HG03139 (cell line): ENCODE measurements around the gene CNGA2.

Experiments used
- ATAC-seq: cut with Tn5 transposase; IDR thresholded peaks from one replicate; pipeline ENCODE4 v1.9.1; 2021; ENCODE audit not compliant: unreplicated experiment

The CNGA2 gene

DNA sequence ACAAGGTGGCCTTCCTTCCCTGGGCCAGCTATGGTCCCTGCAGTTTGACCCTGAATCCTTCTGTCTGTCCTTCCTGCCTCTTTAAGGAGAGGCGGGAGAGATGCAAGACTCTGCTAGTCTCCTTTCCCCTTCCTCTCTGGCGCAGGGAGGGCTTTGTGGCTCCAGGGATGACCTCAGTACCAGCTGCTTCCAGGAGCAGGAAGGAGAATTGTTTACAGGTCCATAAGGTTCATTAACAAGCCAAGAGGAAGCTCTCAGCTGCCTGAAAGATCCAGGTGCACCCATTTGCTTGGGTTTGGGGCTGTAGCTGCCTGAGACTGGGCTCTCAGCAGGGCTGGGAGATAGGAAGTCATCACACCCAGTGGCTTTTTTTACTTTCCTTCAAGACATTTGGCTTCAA lies 22.8 kb upstream of the CNGA2 start:
- no peak for ATAC-seq

DNA sequence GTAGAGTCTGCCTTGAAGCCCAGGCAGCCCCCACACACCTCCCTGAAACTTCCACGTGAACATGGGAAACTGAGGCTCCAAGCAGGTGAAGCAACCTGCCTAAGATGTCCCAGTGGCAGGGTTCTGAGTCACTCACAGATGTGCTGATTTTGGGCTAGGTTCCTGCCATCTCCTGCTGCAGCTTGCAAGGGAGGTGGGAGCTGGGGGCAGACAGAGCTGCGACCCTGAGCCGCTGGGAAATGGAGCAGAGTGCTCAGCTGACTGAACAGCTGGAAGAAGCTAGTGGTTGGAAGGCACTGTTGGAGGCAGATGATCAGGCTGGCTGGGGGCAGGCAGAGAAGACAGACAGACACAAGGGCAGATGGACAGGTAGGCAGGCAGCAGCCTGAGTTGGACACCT lies 22.3 kb upstream of the CNGA2 start:
- ATAC-seq, result no peak

DNA sequence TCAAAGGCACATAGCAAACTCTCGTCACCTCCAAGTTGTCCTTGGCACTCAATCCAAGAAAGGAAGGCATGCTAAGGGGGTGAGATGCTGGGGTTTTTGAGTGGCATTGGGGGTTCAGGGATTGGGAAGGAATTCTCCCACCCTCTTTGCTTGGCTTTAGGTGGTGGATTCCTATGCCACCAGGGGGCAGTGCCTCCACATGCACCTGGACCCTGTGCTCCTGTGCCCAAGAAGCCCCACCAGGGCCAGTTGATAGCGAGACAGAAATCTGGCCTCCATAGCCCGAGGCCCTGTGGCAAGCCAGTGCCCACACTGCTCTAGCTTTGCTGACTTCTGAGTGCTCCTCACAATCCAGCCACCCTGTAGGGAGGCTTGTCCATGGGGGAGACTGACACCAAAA lies 20.7 kb upstream of the CNGA2 start:
- ATAC-seq, result no peak

DNA sequence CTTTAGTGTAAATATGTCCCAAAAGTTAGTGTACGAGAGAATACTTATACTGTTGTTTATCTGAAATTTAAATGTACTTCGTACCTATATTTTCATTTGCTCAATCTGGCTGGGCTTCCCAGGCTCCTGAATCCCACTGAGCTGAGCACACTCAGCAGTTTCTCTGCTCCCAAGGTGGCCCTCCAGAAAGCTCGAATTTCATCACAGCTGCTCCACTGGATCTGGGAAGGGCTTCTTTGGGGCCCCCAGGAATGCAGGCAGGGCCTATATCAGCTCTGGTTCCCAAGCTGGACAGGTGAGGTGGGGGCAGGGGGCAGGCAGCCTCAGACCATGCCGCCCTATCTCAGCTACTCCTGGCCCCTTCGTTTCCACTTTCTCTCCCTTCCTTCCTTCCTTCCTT lies 20.2 kb upstream of the CNGA2 start:
- no peak for ATAC-seq

DNA sequence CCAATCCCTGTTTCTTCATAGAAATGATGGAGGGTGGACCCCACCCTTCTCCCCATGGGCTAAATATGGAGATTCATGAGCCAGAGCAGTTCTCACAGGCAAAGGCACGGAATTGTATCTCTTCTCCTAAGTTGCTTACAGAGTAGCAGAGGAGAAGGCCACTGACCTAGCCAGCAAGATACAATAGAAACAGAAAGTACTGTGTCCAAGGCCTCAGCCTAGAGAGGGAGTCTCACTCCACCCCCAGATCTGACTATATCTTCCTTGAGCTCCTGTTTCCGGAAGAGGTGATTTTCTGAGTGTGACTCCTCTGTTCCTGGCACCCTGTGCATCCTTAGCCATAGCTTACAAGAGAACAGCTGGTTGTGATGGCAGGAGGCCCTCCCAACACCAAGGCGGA lies 18.8 kb upstream of the CNGA2 start, which contains the start of gene FATE1:
TSS of gene FATE1 (plus strand) at position 284 of the 400 bp plus-strand sequence. CDS start at position 369, 85 bp downstream.
- ATAC-seq, result no peak

DNA sequence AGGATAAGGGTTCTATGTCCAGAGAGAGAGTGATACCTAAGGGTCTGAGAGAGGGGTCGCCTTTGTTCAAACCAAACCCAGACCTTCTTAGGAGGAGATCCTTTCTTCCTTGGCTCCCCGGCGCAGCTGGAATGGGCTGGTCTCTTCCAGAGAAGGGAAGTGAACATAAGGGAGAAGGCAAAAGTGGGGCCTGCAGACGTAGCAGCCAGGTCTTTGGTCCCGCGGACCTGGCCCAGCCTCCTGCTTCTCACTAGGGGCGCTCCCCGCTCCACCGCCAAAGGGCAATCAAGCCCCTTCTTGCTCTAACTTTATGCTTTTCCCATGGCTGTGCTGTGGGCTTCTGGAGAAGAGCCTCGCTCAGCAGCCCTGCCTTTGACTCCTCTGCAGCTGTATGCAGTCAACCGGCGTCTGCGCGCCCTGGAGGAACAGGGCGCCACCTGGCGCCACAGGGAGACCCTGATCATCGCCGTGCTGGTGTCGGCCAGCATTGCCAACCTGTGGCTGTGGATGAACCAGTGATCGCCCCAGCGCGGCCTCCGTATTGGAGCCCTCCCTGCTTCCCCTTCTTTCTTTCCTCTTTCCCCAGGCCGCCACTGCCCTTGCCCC lies 12.2 kb upstream of the CNGA2 start:
- no peak for ATAC-seq

DNA sequence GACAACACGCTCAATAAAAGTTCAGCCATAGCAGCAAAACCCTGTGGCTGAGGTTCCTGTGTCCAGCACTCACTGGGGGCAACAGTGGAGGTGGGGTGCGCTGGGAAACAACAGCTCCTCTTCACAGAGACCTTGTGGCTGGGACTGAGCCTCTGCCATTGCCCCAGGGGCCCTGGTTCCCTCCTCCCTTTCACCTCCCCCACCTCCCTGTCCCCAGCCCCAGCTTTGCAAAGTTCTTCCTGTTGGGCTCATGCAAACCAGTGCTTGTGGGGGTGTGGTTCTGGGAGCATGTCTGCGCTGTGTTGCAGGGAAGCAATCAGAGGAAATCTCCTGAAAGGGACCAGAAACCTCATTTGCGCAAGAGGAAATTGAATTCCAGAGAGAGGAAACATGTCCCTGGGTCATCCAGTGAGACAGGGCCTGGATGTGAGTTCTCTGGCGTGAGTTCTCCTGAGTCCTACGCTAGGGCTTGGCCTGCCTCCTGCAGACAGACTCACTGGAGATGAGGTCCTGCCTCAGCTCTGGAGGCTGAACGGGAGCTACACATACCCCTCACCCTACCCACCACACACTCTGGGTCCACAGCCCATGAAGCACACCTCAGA lies 11.3 kb upstream of the CNGA2 start:
- ATAC-seq, result no peak

DNA sequence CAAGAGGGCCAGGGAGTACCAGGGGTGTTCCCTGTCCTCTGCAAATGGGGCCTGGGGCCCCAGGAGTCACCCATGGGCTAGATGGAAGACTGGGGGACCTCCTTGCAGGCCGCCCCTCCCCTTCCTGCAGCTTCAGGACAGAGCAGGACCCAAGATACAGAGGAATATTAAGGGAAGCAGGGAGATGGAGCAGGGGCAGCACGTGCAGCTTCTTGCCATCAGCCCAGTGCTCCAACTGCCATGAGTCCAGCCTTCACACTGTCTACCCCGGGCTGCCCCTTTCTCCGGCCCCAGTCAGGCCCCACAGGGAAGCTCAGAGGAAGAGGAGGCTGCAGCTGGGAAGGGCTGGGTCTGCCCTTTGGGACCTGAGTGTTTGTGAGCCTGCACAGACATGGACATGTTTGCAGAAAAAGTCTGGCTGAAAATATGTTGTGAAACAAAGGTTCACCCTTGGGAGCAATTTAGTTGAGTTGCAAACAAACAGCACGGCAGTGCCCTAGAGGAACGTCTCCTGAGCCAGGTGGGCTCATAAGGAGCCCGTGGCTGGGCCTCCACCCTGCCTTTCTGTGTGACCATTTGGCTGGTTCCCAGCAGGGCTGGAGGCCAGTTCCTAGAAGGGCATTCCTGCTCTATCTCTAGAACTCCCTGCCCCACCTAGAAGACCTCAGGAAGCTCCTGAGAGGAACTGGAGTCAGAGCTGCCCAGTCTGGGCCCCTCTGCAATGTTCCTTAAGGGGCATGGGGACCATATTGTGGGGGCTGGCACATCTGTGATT lies 9.8 kb upstream of the CNGA2 start:
- ATAC-seq, result no peak

DNA sequence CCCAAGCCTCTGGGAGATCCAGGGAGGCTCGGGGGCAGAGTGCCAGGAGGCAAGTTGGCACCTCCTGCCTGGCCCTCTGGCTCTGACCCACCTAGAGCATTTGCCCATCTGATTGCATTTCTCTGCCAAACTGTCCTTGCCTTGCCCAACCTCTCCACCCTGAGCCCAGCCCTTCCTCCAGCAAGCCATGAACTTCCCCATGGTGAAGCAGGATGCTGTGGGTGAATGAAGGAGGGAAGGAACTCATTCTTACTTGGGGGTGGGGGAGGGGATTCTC lies 9.3 kb upstream of the CNGA2 start:
- no peak for ATAC-seq

DNA sequence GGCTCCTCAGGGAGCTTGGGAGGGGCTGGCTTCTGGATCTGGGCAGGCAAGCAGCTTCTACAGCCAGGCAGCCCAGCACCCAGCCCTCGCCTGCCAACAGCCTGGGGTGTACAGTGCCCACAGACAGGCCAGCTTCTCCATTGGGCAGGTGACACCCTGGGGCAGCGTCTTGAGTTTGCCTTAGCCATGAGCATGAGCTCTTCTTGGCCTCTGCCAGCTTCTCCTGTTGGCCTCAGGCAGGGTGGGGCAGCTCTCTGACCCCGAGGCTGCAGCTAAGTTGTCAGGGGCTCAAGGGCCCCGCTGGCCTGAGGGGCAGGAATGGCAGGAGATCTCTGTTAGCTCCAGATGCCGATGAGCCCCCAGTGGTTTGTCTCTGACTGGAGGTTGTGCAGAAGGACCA lies 7.8 kb upstream of the CNGA2 start:
- no peak for ATAC-seq

DNA sequence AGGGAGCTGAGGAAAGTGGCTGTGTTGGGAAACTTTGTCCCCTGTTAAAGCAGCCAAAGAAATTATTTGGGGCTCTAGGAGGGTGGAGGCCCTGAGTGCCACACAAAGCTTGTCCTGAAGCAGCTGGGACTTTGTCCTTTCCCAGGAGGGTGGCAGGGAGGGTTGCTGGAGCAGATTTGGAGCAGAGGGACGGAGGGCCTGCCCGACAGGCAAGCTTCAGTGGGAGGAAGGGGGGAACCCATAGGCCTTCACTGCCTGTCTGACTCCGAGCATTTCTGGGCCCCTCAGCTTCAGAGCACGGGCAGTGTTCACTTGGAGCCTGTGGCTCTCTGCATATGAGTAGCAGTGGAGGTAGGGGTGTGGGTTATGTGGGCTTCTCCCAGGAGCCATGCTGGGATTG lies 7.2 kb upstream of the CNGA2 start:
- no peak for ATAC-seq

DNA sequence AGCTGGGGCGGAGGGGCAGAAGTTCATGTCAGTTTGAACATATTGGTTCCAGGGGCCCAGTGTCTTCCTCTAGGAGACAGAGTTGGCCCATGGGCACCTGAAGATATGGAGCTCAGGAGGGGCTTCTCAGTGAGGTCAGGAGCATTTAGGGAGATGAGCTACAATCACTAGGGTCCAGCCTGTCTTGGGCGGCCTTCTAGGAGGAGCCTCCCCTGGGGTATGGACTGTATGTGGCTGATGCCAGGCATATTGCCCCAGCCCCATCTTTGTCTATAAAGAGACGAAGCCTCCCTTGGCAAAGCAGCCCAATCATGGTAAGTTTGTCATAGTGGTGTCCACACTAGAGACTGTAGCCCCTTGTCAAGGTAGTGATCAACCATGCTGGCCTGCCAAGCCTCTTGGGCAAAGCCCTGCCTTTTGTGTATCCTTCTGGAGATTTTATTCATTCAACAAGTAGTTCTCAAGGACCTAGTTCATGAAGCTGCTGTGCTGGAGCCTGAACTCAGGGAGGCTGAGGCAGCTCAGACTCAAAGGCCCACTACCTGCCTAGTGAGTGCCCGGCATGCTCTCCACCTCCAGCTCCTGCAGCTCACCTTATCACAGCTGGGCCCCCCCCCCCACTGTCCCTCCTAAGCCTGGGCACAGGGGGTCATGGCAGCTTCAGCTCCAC lies 5.4 kb upstream of the CNGA2 start:
- no peak for ATAC-seq

DNA sequence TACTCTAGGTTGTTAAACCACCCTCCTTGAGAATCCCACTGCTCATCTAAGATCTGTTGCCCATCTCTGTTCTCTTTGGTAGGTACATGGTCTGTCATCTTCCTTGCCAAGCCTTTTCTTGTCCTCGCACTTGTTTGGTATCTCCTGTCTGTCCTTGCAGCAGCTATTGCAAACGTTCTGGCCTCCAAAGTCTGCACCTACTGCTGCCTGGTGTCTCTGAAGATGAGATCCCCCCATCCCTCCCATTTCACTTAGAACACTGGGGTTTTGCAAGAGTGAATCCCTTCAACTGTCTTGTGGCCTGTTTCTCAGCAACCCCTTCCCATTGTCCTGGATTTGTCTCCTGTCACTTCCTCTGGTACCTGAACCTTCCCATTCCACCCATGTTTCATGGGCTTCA lies 673 bp downstream of the CNGA2 start:
- ATAC-seq, result no peak

DNA sequence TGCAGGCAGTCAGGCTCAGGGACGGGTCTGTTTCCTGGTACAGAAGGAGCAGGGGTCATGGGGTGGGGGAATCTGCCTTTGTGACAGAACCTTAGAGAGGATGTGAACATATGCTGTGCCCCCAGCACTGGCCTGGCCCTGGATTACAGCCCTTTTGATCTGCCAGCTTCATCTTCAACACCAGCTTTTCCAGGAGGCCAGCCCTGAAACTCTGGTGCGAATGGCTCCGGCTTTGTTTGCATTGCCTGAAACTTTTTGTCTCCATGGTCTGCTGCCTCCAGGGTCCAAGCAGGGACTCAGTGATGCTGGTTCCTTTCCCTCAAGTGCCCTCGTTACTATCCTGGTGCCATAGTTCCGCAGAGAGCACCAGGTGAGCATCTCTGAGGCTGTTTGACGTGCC lies 2.1 kb downstream of the CNGA2 start:
- ATAC-seq, result no peak

DNA sequence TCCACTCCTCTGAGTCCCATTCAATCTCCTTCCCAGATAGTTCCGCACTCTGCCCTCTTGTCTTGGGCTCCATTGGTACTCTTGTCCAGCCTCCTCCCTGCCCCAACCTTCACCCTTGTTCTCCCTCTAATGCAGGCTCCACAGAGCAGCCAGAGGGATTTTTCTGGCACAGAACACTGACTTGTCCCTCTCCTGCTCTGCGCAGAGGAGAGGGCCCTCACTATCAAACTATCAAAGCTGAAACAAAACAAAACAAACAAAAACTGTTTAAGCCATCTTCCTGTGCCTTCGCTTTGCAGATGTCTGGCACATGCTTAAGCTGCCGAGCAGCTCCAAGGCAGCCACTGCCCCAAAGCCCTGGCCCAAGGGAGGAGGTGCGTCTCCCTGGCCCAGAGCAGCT lies 2.9 kb downstream of the CNGA2 start:
- no peak for ATAC-seq

DNA sequence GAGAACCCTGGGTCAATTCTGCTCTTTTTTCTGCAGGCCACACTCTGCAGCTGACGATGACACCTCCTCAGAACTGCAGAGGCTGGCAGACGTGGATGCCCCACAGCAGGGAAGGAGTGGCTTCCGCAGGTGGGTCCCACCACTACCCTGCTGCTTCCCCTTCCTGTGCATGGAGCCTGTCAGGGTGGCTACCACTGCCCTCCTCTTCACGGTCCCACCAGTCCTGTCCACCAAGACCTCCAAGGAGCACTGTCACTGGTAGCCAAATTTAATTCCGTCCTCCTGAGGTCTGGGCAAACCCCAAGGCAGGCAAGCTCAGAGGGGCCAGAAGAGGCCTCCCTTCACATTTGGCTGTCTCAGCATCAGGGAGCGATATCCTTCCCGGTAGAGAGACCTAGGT lies 4.2 kb downstream of the CNGA2 start:
- no peak for ATAC-seq

DNA sequence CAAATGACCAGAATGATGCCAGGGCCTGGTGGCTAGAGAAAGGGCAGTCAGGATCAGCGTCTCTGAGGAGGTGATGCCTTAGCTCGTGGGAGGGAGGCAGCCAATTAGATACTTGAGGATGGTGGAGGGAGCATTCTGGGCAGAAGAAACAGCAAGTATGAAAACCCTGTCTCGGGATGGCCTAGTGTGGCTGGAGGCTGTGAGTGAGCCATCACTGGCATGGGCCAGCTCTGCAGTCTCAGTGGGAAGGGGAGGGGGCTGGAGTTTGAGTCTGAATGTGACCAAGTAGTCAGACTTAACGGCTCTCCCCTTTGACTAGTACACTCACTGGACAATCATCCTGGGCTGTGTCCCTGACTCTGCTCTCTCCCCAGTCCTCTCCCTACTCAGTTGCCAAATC lies 7.1 kb downstream of the CNGA2 start:
- ATAC-seq, result no peak

DNA sequence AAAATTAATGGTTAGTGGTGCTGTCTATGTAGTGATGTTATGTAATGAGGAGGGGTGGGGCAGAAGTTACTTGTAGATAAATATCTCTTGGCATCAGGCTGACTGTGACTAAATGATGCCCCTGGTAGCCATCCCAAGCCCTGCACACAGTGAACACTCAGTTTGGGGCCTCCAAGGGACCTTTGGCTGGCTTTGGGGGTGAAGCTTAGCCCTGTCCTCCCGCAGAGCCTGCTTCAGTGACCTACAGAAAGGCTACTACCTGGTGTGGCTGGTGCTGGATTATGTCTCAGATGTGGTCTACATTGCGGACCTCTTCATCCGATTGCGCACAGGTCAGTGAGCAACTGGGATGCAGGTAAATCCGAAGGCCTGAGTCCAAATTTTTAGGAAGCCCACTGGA lies 7.8 kb downstream of the CNGA2 start:
- no peak for ATAC-seq

DNA sequence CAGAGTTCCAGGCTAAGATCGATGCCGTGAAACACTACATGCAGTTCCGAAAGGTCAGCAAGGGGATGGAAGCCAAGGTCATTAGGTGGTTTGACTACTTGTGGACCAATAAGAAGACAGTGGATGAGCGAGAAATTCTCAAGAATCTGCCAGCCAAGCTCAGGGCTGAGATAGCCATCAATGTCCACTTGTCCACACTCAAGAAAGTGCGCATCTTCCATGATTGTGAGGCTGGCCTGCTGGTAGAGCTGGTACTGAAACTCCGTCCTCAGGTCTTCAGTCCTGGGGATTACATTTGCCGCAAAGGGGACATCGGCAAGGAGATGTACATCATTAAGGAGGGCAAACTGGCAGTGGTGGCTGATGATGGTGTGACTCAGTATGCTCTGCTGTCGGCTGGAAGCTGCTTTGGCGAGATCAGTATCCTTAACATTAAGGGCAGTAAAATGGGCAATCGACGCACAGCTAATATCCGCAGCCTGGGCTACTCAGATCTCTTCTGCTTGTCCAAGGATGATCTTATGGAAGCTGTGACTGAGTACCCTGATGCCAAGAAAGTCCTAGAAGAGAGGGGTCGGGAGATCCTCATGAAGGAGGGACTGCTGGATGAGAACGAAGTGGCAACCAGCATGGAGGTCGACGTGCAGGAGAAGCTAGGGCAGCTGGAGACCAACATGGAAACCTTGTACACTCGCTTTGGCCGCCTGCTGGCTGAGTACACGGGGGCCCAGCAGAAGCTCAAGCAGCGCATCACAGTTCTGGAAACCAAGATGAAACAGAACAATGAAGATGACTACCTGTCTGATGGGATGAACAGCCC lies 9.3 kb downstream of the CNGA2 start:
- no peak for ATAC-seq

DNA sequence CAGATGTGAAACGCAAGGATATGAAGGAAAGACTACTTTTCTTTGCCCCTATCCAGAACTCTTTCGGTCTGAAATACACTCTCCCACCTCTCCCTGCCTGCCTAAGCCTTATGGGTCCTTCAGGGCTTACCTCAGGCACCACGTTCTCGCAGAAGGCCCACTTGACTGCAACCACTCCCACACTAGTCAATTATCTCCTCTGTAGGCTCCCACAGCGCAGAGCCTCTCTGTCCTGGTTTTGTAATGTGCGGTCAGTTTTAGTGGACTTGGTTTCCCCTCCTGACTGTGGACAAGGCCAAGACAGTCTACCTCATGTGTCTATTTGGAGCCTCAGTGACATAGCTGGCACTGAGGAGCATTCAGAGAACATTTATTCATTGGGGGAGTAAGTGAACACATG lies 11.1 kb downstream of the CNGA2 start:
- ATAC-seq, result no peak

DNA sequence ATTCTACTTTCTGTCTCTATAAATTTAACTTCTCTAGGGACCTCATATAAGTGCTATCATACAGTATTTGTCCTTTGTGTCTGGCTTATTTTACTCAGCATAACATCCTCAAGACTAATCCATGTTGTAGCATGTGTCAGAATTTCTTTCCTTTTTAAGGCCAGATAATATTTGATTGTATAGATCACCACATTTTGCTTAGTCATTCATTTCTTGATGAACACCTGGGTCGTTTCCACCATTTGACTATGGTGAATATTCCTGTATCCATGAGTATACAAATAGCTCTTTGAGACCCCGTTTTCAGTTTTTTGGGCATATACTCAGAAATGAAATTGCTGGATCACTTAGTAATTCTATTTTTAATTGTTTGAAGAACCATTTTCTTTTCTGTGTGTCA lies 12.0 kb downstream of the CNGA2 start:
- ATAC-seq, result no peak
